K562 (cell line): ENCODE measurements around the gene PCDHGA8. TPM values are rescaled to one million over a fixed set of nuclear protein-coding genes. Genes with fewer than 3 reads are reported as not detected.

Experiments used
- ATAC-seq: fragments of 200-7000 bp; cut with Tn5 transposase; 3 replicates; pipeline ENCODE4 v1.9.1; 2020; ENCODE audit warnings: moderate library complexity
- BruUV-seq: library from RNA; stranded (reverse); fragments of 400-500 nt; replicated peaks from 2 replicates; lab custom pipeline; 2021; lab: Mats Ljungman, UMichigan
- CTCF ChIA-PET: fragments of 300-600 bp; formaldehyde crosslinking; extraction: SDS; loops from one replicate; lab custom pipeline; 2021; ENCODE audit warnings: low intra/inter-chr PET ratio; lab: Yijun Ruan, JAX
- POLR2A ChIA-PET: fragments of 300-600, 350-650 bp; sonication (Branson Sonifier 250); formaldehyde crosslinking; extraction: SDS; loops from one replicate; lab custom pipeline; 2021; ENCODE audit warnings: antibody characterized with exemption, inconsistent platforms; lab: Yijun Ruan, JAX
- DNase-seq, 4 experiments: peaks; one replicate each; pipeline versions ENCODE4 v3.0.0 to v3.0.0-alpha.2; 2011 to 2018; ENCODE audit warnings: low spot score in 3 of 4, mixed read lengths in 3 of 4; ENCODE audit errors: extremely low read depth in 1 of 4
- FAIRE-seq: peaks from 2 replicates; lab custom pipeline; 2011; peaks lifted over from hg19 to GRCh38; lab: Jason Lieb, UNC
- H2AFZ ChIP-seq: 2 replicates; pipeline ENCODE4 v1.6.0; 2011; ENCODE audit warnings: low read depth, low read length, control low read depth, inconsistent platforms
- H3K27ac ChIP-seq: fragments of 200-600 bp; 3 replicates; pipeline ENCODE4 v1.8.0; 2011; ENCODE audit warnings: low read depth, mild to moderate bottlenecking, control low read depth, inconsistent platforms, low read length, moderate library complexity, mixed read lengths; ENCODE audit errors: extremely low read depth
- H3K27me3 ChIP-seq, 2 experiments: fragments of 300-600 bp in 1 of 2; 2 replicates in 1 of 2; 3 replicates in 1 of 2; pipeline versions ENCODE4 v1.6.0 to v1.8.0; 2011; ENCODE audit warnings: inconsistent platforms in 2 of 2, low read length in 2 of 2, mild to moderate bottlenecking in 1 of 2, mixed read lengths in 1 of 2, moderate library complexity in 1 of 2; ENCODE audit not compliant: control insufficient read depth in 2 of 2, insufficient read depth in 2 of 2
- H3K36me3 ChIP-seq: fragments of 300-600 bp; 3 replicates; pipeline ENCODE4 v1.8.0; 2011; ENCODE audit warnings: mild to moderate bottlenecking, low read length, inconsistent platforms; ENCODE audit not compliant: control insufficient read depth, insufficient read depth
- H3K4me1 ChIP-seq, 2 experiments: fragments of 200-600 bp in 1 of 2; replicated peaks in 1 of 2; 2 replicates in 1 of 2; 3 replicates in 1 of 2; pipeline versions ENCODE4 v1.5.1 to v1.8.0; 2011; ENCODE audit warnings: inconsistent platforms in 2 of 2, low read length in 2 of 2, mild to moderate bottlenecking in 1 of 2, mixed read lengths in 1 of 2, moderate library complexity in 1 of 2; ENCODE audit not compliant: control insufficient read depth in 2 of 2, insufficient read depth in 2 of 2
- H3K4me2 ChIP-seq: 2 replicates; pipeline ENCODE4 v1.6.1; 2011; ENCODE audit warnings: low read length, control low read depth, inconsistent platforms, mixed read lengths; ENCODE audit not compliant: insufficient read depth
- H3K4me3 ChIP-seq: fragments of 200-600 bp; sonication (generic), shearing (Covaris generic); 2 replicates; pipeline ENCODE4 v1.5.1; 2016; ENCODE audit warnings: control low read depth, inconsistent platforms
- H3K79me2 ChIP-seq: fragments of 200-600 bp; 3 replicates; pipeline ENCODE4 v1.8.0; 2011; ENCODE audit warnings: low read length, inconsistent platforms; ENCODE audit not compliant: control insufficient read depth, insufficient read depth
- H3K9ac ChIP-seq, 2 experiments: 2 replicates each; pipeline versions ENCODE4 v1.6.0 to v1.6.1; 2011; ENCODE audit warnings: low read depth in 2 of 2, low read length in 2 of 2, control low read depth in 1 of 2, inconsistent platforms in 1 of 2, mild to moderate bottlenecking in 1 of 2, mixed read lengths in 1 of 2; ENCODE audit not compliant: insufficient read depth in 1 of 2
- H3K9me1 ChIP-seq: one replicate; pipeline ENCODE4 v1.6.0; 2011; ENCODE audit warnings: inconsistent platforms, mild to moderate bottlenecking, low read length, moderate library complexity; ENCODE audit not compliant: control insufficient read depth, insufficient read depth
- H3K9me3 ChIP-seq: replicated peaks from 2 replicates; pipeline ENCODE4 v1.5.1; 2011; ENCODE audit warnings: low read depth, low read length, inconsistent platforms; ENCODE audit not compliant: control insufficient read depth, insufficient read depth
- H4K20me1 ChIP-seq: replicated peaks from 2 replicates; pipeline ENCODE4 v1.6.1; 2011; ENCODE audit warnings: low read length, inconsistent platforms, mixed read lengths; ENCODE audit not compliant: control insufficient read depth, insufficient read depth
- CLOCK ChIP-seq: fragments of 250-450 bp; sonication (Bioruptor Pico); IDR thresholded peaks from 2 replicates; pipeline ENCODE4 v1.4.0; 2020; ENCODE audit warnings: mild to moderate bottlenecking, moderate library complexity, borderline replicate concordance
- GTF2E2 ChIP-seq: fragments of 200-800 bp; sonication (Bioruptor generic); IDR thresholded peaks from 2 replicates; pipeline ENCODE4 v1.6.1; 2016; ENCODE audit warnings: missing genetic modification characterization, missing compliant biosample characterization
- NFIX ChIP-seq: fragments of 250-450 bp; sonication (Bioruptor Pico); IDR thresholded peaks from 2 replicates; pipeline ENCODE4 v1.4.0; 2020; ENCODE audit warnings: low read depth, mild to moderate bottlenecking, moderate library complexity
- RBM14 ChIP-seq: fragments of 200-400 bp; formaldehyde crosslinking; IDR thresholded peaks from 2 replicates; pipeline ENCODE4 v1.6.1; 2018; ENCODE audit warnings: low read depth, mild to moderate bottlenecking, low read length, moderate library complexity, borderline replicate concordance; ENCODE audit not compliant: insufficient read depth
- SRSF7 ChIP-seq: fragments of 200-400 bp; formaldehyde crosslinking; optimal IDR thresholded peaks from 2 replicates; pipeline ENCODE3; 2017; ENCODE audit warnings: mild to moderate bottlenecking, low read depth, low read length
- ZNF318 ChIP-seq, 2 experiments: fragments of 450-650 bp; IDR thresholded peaks; 2 replicates each; pipeline ENCODE4 v1.6.1; 2016; ENCODE audit warnings: mild to moderate bottlenecking in 2 of 2, borderline replicate concordance in 1 of 2, low read depth in 1 of 2, moderate library complexity in 1 of 2
- WGBS: fragments of 100-300 bp; shearing (Covaris generic); methylation state at CpG from one replicate; pipeline ENCODE4 v1.1.6; 2016; ENCODE audit warnings: low coverage, mixed read lengths; ENCODE audit not compliant: insufficient coverage; ENCODE audit errors: missing lambda C conversion rate; 5-methylcytosine and 5-hydroxymethylcytosine counted together
- in situ Hi-C: fragments of 300-500 bp; cut with MboI; formaldehyde crosslinking; loops from 4 replicates; pipeline ENCODE4 v1.15.0; 2018; ENCODE audit warnings: inconsistent platforms, mixed read lengths
- intact Hi-C: fragments of 100-400 bp; cut with micrococcal nuclease; formaldehyde crosslinking; loops from 2 replicates; pipeline ENCODE4 v1.14.2; 2022
- polyA plus RNA-seq, 8 experiments: library from polyadenylated mRNA; depleted of rRNA in 4 of 8; stranded (reverse) in 5 of 8; unstranded in 3 of 8; fragments of >200 nt; fragmentation: Nextera tagmentation in 2 of 8; fragmentation: Illumina TruSeq in 1 of 8; extraction: Ambion mirVana in 2 of 8; extraction: Trizol in 1 of 8; gene quantifications; 2 replicates each; pipeline versions ENCODE4 v1.2.1 to v1.2.3, GENCODE V29; 2011 to 2014; ENCODE audit warnings: inconsistent platforms in 1 of 8, missing spikeins in 1 of 8
- total RNA-seq, 7 experiments: library from RNA; depleted of rRNA in 6 of 7; stranded (reverse); fragments of >200 nt in 6 of 7; fragmentation: Illumina TruSeq in 2 of 7; extraction: Trizol in 2 of 7; gene quantifications; 2 replicates each; pipeline versions ENCODE4 v1.2.1 to v1.2.3, GENCODE V29; 2011 to 2021; ENCODE audit warnings: low replicate concordance in 1 of 7

PCDHGA8 gene
- total and polyA plus RNA-seq, 9 of the 15 experiments (the other 6 are each of a cell fraction or from before 2014, with no cell fraction given): 0.04 to 0.11 (median 0.07) TPM; not detected in 2

GRCh38 chr5:141398608-141399007, 6.2 kb downstream of the PCDHGA8 start (continued):
- no peak for TF ChIP-seq CLOCK (CRISPR knock-in tag)
- TF ChIP-seq GTF2E2 (tag): no peak
- TF ChIP-seq, all 486 proteins: peak for 0

GRCh38 chr5:141399555-141400258, 7.3 kb downstream of the PCDHGA8 start:
- no peak overlapping the region for H3K4me3 ChIP-seq
- peaks cover 3 to 29% of the 10 kb centered on the region in 2 experiments; a peak in 4 of 5 replicates for H3K27me3 ChIP-seq
- in situ Hi-C loops (no loop called here), intact Hi-C loops (no loop called here)
- no peaks in the 10 kb centered on the region for H4K20me1 ChIP-seq
- ChIA-PET POLR2A (no interaction called here), CTCF (no interaction called here)
- ATAC-seq: no peak
- H3K27ac ChIP-seq: no peak overlapping the region
- DNase-seq: no peak
- peaks cover 0 to 8% of the 10 kb centered on the region in 2 experiments; a peak in 3 of 5 replicates for H3K4me1 ChIP-seq
- H2AFZ ChIP-seq: no peak overlapping the region
- no peaks in the 10 kb centered on the region for H3K79me2 ChIP-seq
- no peaks in the 10 kb centered on the region for H3K9me1 ChIP-seq
- FAIRE-seq: no peak
- no peak overlapping the region for H3K4me2 ChIP-seq
- 37% methylated on average over 47 of the region's 61 CpGs for WGBS
- H3K36me3 ChIP-seq: no peaks in the 10 kb centered on the region
- no peak overlapping the region for H3K9ac ChIP-seq
- peaks cover 2% of the 10 kb centered on the region; the same call in 1 of the 2 replicates for H3K9me3 ChIP-seq
- BruUV-seq: no TSS peak
- TF ChIP-seq NFIX (CRISPR knock-in tag) (no peak), ZNF318 (IDR thresholded peaks at IDR 0.05; ENCODE audit: borderline replicate concordance in 1 of 2, low read depth in 1 of 2) (no peak), RBM14 (no peak), SRSF7 (no peak)
